ENCODE data around the gene SGPP2. TPM values are rescaled to one million over a fixed set of nuclear protein-coding genes. Genes with fewer than 3 reads are reported as not detected.

Gene SGPP2
- polyA plus RNA-seq, 3 donors: not detected

GRCh38 chr2:222569826-222570225 is 145.5 kb downstream of the SGPP2 start:
- Histone ChIP-seq H3K4me2 (replicated peaks; ENCODE audit: extremely low read depth, low read length, poor library complexity, severe bottlenecking) (no peak overlapping the region), H3K36me3 (replicated peaks in 1 of 2; ENCODE audit: control insufficient read depth in 1 of 2, insufficient read depth in 2 of 2, low read length in 2 of 2) (peaks cover 21 to 77% of the 10 kb centered on the region in 2 donors), H3K79me2 (ENCODE audit: insufficient read depth, low read length) (no peaks in the 10 kb centered on the region), H3K27ac (ENCODE audit: low read depth in 1 of 2, low read length in 2 of 2) (no peak overlapping the region), H2AFZ (ENCODE audit: insufficient read depth, low read depth, low read length, poor library complexity, severe bottlenecking) (no peak overlapping the region), H3K27me3 (ENCODE audit: control insufficient read depth in 2 of 2, insufficient read depth in 2 of 2, low read length in 2 of 2) (no peaks in the 10 kb centered on the region), H4K20me1 (ENCODE audit: insufficient read depth, low read length) (no peaks in the 10 kb centered on the region), H3K9me3 (replicated peaks in 1 of 2; ENCODE audit: control insufficient read depth in 1 of 2, insufficient read depth in 1 of 2, low read length in 2 of 2) (no peaks in the 10 kb centered on the region), H3K4me3 (replicated peaks in 1 of 3; ENCODE audit: low read depth in 2 of 3, low read length in 3 of 3) (no peak overlapping the region), H3K9ac (ENCODE audit: insufficient read depth, low read length, poor library complexity, severe bottlenecking) (no peak overlapping the region), H3K4me1 (ENCODE audit: control insufficient read depth in 1 of 2, insufficient read depth in 2 of 2, low read length in 2 of 2) (no peaks in the 10 kb centered on the region)
- TF ChIP-seq CTCF (IDR thresholded peaks at IDR 0.05): no peak
- Mint-ChIP-seq H3K4me3 (no peak overlapping the region), H3K4me1 (peaks cover 3% of the 10 kb centered on the region), H3K27me3 (ENCODE audit: low read depth in 3 of 3) (peaks cover 0 to 2% (median 0%) of the 10 kb centered on the region in 3 donors), H3K36me3 (peaks cover 61 to 70% of the 10 kb centered on the region in 2 donors), H3K9me3 (no peaks in the 10 kb centered on the region), H3K27ac (no peak overlapping the region)
- WGBS (ENCODE audit: insufficient coverage): no CpG with 5 or more reads among the region's 1 CpG
- intact Hi-C loops (cut with micrococcal nuclease): loop anchor here in 1 of 2 donors (10.0 kb wide), 1 partner anchor 515 kb away; no protein-coding TSS in a partner anchor
- no peak for DNase-seq

- Mint-ChIP-seq H3K36me3 (peaks cover 55 to 58% of the 10 kb centered on the region in 2 donors), H3K4me3 (no peak overlapping the region), H3K9me3 (no peaks in the 10 kb centered on the region), H3K27me3 (ENCODE audit: low read depth in 3 of 3) (no peaks in the 10 kb centered on the region), H3K4me1 (peaks cover 3% of the 10 kb centered on the region), H3K27ac (no peak overlapping the region)
- no peak for TF ChIP-seq CTCF (IDR thresholded peaks at IDR 0.05)
- H2AFZ ChIP-seq (ENCODE audit: insufficient read depth, low read depth, low read length, poor library complexity, severe bottlenecking): no peak overlapping the region
- no peak for DNase-seq
- H4K20me1 ChIP-seq (ENCODE audit: insufficient read depth, low read length): no peaks in the 10 kb centered on the region
- H3K27me3 ChIP-seq (ENCODE audit: control insufficient read depth in 2 of 2, insufficient read depth in 2 of 2, low read length in 2 of 2): no peaks in the 10 kb centered on the region
- H3K79me2 ChIP-seq (ENCODE audit: insufficient read depth, low read length): no peaks in the 10 kb centered on the region
- H3K36me3 ChIP-seq (replicated peaks in 1 of 2; ENCODE audit: control insufficient read depth in 1 of 2, insufficient read depth in 2 of 2, low read length in 2 of 2): peaks cover 25 to 79% of the 10 kb centered on the region in 2 donors
- WGBS (ENCODE audit: insufficient coverage): 100% methylated on average over 6 of the region's 6 CpGs
- H3K4me3 ChIP-seq (replicated peaks in 1 of 3; ENCODE audit: low read depth in 2 of 3, low read length in 3 of 3): no peak overlapping the region
- H3K4me2 ChIP-seq (replicated peaks; ENCODE audit: extremely low read depth, low read length, poor library complexity, severe bottlenecking): no peak overlapping the region
- no peak overlapping the region for H3K9ac ChIP-seq (ENCODE audit: insufficient read depth, low read length, poor library complexity, severe bottlenecking)
- H3K4me1 ChIP-seq (ENCODE audit: control insufficient read depth in 1 of 2, insufficient read depth in 2 of 2, low read length in 2 of 2): no peaks in the 10 kb centered on the region
- intact Hi-C loops (cut with micrococcal nuclease): no loop called here
- no peak overlapping the region for H3K27ac ChIP-seq (ENCODE audit: low read depth in 1 of 2, low read length in 2 of 2)
- no peaks in the 10 kb centered on the region for H3K9me3 ChIP-seq (replicated peaks in 1 of 2; ENCODE audit: control insufficient read depth in 1 of 2, insufficient read depth in 1 of 2, low read length in 2 of 2)
Measured at GRCh38 chr2:222572264-222572721, 147.9 kb downstream of the SGPP2 start.
